AG08396 (cell line): Measurements from ENCODE around the gene CPB1.
"Not testable (repeated sequence)": the region's sequence is repeated elsewhere in the genome, so short reads cannot be mapped to it uniquely, and the experiment has no call there.

ENCODE experiments used
- DNase-seq: peaks from one replicate; pipeline ENCODE4 v3.0.0; 2012; ENCODE audit warnings: low spot score, mixed read lengths

The CPB1 gene

DNA sequence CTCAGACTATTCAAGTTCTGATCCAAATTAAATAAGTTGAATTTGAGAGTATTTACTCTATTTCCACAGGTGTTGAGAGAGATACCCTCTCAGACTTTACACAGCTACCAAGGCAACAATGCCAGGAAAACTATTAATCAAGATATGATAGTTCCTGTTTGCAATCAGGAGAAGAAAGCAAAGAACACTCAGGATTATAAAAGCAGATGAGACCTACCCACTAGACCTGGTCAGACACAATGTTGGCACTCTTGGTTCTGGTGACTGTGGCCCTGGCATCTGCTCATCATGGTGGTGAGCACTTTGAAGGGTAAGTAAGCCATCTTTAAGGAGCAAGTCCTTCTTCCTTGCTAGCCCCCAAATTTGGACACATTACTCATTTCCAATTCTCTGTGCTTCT, at the start of gene CPB1:
TSS of gene CPB1 (plus strand) at position 227 of the 400 bp plus-strand sequence. CDS start at position 240, 13 bp downstream.
- DNase-seq: no peak

DNA sequence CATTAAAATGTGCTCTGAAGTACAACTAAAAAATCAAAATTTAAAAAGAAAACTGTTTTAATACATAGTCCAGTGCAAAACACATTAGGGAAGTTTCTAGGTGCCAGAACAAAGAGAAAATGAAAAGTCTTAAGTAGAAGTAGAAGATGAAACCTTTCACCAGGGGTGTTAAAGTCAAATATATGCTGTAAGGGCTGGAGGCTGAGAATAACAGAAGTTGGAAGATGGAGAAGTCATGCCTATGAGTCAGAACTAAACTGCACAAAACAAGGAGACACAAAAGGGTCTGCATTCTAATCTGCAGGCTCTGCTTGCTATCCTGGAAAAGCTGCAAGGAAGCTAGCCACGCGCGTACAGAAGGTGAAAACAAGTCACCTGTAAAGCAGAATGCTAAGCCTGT, 48.7 kb upstream of the CPB1 start:
- DNase-seq: no peak

DNA sequence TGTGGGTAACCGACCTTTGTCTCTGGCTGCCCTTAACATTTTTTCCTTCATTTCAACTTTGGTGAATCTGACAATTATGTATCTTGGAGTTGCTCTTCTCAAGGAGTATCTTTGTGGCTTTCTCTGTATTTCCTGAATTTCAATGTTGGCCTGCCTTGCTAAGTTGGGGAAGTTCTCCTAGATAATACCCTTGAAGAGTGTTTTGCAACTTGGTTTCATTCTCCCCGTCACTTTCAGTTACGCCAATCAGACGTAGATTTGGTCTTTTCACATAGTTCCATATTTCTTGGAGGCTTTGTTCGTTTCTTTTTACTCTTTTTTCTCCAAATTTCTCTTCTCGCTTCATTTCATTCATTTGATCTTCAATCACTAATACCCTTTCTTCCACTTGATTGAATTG, 42.6 kb upstream of the CPB1 start:
- DNase-seq: not testable (repeated sequence)

DNA sequence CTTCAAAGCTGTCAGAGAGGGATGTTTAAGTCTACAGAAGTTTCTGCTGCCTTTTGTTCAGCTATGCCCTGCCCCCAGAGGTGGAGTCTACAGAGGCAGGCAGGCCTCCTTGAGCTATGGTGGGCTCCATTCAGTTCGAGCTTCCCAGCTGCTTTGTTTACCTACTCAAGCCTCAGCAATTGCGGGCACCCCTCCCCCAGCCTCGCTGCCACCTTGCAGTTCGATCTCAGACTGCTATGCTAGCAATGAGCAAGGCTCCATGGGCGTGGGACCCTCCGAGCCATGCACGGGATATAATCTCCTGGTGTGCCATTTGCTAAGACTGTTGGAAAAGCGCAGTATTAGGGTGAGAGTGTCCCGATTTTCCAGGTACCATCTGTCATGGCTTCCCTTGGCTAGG, 41.5 kb upstream of the CPB1 start:
- DNase-seq: not testable (repeated sequence)

DNA sequence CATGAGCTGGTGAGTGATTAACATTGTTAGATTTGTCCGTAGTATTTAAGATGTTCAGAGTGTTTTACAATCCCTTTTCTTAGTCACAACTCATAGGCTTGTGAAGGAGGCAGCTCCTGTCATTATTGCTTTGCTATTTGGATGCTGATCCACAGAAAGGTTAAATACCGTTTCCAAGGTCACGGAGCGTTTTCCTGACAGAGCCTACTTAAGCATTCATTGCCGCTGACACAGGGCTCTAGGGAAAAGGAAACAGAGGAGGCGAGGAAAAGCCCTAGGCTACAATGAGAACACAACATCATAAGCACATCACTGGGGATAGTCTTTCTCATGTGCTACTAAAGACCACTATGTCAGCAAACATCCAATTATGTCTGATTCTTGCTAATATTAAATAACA, 38.5 kb upstream of the CPB1 start:
- DNase-seq: no peak

DNA sequence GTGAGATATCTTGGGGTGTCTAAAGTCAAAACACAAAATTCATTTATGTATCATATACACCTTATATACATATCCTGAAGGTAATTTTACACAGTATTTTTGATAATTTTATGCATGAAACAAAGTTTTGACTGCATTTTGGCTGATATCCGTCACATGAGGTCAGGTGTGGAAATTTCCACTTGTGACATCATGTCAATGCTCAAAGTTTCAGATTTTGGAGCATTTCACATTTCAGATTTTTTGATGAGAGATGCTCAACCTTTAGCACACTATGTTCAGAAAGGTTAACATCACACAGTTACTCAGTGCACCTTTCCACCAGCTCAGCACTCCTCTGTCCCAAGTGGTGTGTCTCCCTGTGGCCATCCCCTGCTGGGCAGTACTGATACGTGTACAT, 37.7 kb upstream of the CPB1 start:
- no peak for DNase-seq

DNA sequence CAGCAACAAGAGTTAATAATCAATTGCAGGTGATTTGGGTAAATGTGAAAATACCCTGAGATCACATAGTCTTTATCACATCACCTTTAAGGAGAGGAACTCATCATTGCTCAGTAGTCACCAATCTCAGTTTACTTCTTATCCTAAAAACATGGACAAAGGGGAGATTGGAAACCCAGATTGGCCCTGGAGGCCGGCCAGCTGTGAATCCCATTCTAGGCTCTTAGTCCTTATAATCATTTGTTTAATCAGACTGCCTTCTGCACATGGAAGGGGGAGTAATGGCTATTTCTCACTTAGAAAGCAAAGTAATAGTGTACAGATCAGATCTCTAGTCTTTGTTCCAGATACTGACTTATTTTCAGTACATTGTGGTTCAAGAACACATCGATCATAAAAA, 37.2 kb upstream of the CPB1 start:
- no peak for DNase-seq

DNA sequence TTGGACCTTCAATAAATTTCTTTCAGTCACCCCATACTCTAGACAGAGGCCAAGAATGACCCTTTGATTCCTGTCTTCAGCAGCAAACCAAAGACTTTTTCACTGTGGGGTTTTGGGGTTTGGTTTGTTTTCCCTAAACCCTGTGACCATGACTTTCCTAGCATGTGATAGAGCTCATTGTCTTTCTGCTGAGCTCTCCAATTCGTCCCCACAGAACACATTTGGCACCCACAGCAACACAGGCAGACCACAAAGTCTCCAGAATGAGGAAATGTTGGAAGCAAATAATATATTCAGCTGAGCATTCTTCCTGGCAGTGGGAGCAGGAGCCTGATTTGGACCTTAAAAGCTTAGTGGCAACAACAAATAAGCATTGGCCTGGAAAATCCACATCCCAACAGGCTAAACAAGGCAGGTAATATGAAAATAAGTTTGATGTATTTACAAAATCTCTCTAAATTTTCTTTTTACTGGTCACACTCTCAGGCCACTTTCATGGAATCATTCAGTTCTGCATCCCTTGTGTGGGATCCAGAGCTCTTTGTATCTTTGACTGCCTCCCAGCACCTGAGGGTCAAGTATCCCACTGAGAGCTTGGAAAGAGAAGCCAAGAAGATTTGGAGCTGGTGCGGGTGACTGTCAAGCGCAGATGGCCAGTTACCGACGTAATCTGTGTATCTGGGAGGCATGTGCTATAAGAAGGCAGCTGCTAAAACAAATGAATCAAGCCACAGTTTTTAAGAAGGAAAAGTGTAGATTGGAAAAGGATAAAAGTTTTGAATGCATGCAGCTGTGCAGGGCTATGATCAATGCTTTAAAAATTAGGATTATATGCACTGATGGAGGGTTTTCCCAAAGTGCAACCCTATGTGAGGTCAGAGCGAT, 36.5 kb upstream of the CPB1 start:
- no peak for DNase-seq

DNA sequence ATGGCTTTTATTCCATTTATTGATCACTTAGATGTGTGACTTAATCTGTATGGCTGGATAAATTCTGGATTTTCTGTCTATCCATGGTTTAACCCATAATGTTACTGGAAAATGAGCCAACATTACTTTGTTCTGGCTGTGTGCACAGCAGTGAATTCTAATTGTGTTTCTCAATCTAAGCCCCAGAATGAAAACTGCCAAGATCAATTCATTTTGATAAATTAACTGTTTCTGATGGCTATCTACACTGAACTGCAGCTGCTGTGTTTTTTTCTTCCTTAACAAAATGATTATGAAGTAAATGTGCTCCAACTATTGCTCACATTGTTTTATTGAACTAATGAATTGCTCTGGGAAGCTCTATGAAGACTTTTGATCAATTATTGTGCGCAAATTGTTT, 35.7 kb upstream of the CPB1 start:
- DNase-seq: no peak

DNA sequence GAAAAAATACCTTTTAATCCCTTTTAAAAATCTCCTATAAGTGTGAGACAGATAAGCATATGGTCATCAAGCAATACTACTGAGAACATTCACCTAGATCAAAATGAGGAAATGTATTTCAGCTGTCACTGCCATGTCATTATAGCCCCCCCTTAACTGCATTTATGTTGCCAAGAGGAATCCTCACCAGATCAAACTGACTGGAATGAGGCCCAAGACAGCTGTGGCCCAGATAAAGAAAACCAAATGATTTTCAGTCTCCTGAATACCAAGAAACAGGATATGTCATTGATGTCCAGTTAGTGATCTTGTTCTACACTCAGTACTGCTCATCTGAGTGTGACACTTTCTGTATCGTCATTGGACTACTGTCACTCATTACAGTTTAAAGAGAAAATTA, 35.1 kb upstream of the CPB1 start:
- DNase-seq: no peak

DNA sequence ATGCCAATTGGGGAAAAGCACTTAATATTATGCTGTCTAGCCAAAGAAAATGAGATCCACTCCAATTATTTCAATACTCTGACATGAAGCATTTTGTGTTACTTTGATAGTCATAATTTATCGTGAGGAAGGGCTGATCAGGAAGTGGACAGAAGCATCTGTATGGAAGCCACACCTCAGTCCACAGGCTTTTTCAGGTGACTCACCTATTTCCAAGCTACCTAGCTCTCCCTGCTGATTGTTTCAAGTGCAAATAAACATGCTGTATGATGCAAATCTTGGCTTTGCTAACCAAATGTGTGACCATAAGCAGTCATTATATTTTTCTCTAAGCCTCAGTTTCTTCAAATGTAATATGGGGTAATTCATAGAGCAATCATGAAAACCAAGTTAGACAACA, 30.8 kb upstream of the CPB1 start:
- DNase-seq: no peak

DNA sequence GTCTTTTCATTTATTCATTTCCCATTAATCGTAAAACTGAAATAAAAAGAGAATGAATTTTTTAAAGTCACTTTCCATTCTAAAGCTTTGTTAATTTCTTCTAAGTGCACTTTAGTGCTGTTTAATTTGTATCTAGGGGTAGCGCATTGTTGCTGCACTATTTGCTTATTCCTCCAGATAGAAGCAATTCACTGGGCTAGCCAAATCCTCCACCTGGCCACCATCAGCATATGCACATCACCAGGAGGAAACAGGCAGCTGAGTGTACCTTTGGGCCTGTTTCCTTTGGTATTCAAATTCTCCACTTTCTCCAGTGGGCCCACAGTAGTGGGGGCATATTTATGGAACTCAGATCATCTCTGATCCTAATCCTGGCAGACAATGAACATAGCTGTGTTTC, 29.8 kb upstream of the CPB1 start:
- DNase-seq: no peak

DNA sequence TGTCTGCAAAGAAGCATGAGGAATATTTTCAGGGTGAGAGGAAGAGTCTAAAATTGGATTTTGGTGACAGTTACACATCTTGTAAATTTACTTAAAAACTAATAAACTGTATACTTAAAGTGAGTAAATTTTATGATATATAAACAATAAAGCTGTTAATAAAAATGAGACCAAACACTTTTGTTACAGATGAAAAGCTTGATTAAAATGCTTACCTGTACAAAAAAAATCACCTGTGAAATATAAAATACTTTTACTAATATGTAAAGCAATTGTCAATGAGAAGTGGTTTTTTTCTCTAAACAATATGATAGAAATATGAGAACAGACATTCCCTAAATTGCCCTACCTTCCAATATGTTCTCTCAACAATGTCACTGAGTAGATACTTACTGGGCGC, 27.2 kb upstream of the CPB1 start:
- no peak for DNase-seq

DNA sequence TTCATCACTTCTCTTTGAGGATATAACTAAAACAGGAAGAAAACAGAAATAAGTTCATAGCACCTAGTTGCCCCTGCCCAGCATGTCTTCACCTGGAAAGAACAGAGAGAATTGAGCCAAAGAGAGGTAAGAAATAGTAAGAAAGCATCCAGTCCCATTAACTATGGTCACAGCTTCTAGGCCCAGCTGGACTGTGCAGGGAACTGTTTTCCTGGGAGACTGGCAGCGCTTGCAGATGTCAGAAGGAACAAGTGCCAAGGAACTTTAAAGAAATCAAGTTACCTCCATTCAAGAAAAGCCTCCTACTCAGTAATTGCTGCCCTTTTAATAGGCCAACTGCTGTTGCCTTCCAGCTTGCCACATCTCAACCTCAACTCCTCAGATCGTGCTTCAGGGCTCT, 17.8 kb upstream of the CPB1 start:
- DNase-seq: no peak

DNA sequence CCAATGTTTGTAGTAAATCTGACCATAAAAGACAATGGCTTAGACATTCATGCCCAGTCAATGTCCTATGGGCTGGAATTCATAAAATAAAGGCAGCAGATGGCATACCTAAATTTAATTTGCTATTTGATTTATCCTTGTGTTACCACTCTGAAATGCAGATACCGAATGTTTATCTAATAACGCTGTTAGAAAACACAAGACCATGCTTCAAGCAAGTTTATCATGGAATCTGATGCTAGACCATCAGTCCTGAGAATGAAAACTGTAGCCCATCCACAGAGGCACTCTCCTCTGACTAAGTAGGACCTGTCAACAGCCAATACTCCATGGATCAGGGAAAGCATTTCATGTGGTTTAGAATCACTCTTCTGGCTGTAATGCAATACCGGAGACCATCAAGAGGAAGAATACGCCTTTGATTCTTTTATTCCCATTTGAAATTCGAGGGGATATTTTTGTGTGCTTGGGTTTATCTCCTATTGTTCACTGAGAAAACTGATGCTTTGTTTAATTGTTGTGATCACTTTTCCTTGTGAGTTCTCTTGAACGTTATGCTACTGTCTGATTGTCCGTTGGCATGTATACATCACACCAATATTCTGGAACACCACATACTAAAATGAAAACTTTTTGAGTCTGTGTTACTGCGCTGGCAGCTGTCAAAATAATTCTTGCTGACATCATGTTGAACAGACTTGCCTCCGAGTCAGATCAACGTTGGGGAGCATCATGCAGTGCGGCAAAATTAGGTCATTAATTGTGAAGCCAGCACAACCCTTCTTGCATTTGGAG, 12.1 kb upstream of the CPB1 start:
- DNase-seq: no peak

DNA sequence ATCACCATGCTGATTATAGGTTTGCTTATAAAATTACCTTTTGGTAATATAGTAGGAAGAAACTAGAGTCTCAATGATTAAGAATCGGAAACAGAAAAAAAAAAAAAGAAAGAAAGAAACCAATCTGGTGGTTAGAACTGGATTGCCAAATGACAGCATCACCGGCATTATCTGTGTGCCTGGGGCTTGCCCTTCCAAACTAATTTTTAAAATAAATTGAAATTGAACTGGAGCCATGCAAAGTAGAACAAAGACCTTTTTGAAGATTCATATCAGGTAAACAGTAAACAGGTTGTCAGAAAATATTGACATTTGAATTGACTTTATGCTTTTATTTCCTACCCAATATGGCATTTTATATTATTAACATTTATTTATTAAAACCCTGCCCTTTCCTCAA, 11.2 kb upstream of the CPB1 start:
- no peak for DNase-seq

DNA sequence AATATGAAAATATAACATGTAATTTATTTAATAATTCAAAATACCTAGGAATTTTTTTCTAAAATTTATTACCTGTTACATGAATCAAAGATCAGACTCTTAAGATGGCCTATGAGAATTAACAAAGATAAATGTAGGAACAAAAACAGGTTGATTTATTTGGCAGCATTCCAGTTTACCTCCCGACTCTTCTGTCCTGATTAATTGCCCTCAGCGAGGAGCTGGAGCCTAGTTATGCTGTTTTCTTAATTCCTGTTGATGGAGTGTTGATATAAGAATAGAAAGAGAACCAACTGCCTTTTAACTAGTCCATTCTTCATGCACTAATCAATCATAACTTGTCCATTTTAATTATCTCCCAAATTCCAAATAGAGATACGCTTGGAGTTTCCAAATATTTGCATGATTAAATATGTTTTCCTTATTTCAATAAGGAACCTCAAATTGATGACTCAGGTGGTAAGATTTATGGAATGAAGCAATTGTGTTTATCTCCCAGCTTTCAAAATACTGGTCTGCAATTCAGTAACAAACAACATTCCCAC, 10.6 kb upstream of the CPB1 start:
- no peak for DNase-seq

DNA sequence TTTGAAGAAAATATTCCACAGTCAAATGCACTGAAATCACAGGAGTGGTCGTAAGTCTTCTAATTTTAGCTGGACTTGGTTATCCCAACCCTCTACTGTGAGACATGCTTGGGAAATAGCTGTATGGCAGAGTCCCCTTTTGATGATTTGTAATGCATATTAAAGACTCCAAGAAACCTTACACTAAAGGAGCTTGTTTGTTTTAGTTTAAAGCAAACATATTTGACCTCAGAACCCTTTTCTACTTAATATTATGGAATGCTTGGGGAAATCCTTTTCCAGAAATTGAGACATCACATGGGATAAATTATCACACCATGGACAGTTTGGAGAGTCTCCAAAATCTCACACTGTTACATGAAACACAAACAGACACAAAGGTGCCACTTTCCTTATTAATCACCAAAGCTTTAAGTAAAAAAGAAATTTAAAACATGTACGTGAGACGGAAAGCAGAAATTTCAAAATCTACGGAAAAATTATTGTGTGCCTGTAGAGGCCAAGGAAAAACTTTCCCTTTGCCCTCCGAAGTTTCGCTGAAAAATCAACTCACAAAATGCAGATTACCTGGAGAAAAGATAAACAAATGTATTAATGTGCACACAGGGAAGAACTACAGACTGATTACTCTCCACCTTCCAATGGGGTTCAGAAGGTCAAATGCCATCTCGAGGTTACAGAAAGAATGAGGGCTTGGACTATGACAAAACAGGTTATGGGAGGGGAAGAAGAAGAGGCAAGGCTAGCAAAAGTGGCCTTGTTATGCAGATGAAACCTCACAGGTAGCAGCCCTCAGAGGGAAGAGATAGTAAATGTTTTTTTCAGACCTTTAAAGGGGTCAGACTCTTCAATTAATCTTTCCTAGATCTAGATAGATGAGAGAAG, 7.0 kb upstream of the CPB1 start:
- no peak for DNase-seq

DNA sequence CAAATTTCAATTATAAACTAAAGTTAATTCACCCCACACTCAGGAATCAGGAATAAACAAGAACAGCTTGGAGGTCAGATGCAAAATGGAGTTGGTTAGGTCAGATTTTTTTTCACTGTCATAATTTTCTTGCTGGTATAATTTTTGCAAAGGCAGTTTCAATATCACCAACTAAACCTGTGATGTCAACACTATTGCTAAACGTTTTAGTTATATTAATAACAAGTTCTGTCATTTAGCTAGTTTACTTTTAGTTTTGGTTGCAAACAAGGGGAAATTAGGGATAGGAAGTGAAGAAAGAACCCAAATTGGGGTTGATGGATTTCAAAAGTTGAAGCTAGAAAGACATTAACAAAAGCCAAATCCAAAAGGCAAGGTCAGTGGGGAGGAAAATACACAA, 4.6 kb upstream of the CPB1 start:
- DNase-seq: no peak

DNA sequence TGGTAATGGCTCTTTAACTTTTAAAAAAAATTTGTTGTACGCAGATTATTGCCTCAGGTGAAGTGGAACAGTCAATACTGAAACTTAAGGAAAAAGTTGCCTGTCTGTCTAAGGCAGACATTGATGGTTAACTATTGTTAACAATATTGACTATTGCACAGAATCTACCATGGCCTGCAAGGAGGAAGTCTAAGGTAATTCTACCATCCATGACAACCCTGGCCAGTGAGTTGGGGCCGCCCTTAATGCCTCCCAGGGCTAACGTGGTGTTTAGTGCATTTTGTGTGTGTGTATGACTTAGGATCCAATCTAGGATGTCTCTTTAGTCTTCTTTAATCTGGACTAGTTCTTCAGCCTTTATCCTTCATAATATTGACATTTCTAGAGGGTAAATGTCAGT, 2.1 kb upstream of the CPB1 start:
- DNase-seq: no peak

DNA sequence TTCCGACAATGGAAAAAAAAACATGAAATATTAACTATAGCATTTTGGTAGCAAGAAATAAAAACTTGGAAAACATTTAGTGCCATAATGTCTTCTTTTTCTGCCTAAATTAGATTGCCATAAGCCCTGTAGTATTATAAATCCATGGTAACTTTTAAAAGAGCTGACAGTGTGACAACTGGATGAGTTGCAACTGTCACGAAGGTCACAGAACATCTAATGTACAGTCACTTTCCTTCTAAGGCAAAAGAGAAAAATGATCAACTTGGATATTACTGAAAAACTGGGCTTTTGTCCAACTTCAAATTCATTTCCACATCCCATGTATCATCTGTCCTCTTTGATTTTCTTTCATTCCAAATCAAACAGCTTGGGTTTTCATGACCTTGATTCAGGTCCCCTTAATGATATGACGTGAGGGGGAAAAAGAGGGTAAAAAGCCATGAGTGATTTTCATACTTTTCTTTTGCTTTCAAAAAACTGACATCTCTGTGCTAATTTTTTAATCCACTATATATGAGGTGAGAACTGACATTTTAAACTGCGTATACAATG, 602 bp downstream of the CPB1 start:
- DNase-seq: no peak

DNA sequence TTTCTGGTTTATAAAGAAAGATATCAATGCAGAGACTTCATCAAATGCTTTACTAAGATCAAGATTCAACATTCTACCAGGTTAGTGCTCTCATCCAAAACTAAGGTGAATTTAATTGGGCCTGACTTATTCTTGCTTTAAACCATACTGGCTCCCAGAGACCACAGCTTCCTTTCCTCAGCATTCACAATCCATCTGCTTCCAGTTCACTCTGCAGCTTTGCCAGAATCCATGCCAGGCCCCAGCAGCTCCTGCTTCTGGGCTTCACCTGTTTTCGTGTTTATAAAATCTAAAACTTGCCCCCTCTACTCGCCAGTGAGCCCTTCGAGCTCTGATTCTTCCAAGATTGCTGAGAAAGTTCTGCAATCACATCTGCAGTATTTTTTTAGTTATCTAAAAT, 2.3 kb downstream of the CPB1 start:
- no peak for DNase-seq
